GM19372 (cell line): ENCODE data around the gene ZNF324B.
A peak's percentile ranks its signal among the peaks of the same experiment; 100 is the strongest.
"Not testable (repeated sequence)": the region's sequence is repeated elsewhere in the genome, so short reads cannot be mapped to it uniquely, and the experiment has no call there.

Experiments used
- ATAC-seq: cut with Tn5 transposase; IDR thresholded peaks from one replicate; pipeline ENCODE4 v1.9.1; 2021; ENCODE audit warnings: mild to moderate bottlenecking, low read depth, moderate library complexity; ENCODE audit not compliant: unreplicated experiment

The ZNF324B gene

DNA sequence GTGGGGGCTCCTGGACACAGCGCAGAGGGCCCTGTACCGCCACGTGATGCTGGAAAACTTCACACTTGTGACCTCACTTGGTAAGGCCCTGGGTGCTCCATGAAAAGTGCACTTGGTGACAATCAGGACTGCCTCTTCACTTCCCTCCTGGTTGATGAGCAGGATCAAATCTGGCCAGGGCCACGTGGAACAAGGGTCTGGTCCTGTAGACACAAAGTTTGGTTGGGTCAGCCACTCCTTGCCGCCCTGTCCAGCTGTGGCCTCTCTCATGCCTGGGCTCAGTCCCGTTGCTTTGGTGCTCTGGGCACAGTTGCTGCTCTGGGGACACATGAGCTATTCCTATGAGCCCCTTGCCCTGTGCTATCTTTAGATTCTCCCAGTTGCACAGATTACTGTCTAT is 2.3 kb downstream of the ZNF324B start:
- no peak for ATAC-seq

DNA sequence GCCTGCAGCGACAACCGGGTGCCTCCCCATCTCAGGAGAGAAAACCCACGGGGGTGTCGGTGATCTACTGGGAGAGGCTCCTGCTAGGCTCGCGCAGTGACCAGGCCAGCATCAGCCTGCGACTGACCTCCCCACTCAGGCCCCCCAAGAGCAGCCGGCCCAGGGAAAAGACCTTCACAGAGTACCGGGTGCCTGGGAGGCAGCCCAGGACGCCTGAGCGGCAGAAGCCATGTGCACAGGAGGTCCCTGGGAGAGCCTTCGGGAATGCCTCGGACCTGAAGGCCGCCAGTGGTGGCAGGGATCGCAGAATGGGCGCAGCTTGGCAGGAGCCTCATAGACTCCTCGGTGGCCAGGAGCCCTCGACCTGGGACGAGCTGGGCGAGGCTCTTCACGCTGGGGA is 3.9 kb downstream of the ZNF324B start:
- ATAC-seq, result no peak

DNA sequence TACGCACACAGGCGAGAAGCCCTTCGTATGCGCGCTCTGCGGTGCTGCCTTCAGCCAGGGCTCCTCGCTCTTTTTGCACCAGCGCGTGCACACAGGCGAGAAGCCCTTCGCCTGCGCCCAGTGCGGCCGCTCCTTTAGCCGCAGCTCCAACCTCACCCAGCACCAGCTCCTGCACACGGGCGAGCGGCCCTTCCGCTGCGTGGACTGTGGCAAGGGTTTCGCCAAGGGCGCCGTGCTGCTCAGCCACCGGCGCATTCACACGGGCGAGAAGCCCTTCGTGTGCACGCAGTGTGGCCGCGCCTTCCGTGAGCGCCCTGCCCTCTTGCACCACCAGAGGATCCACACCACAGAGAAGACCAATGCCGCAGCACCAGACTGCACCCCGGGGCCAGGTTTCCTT is 4.7 kb downstream of the ZNF324B start:
- no peak for ATAC-seq

DNA sequence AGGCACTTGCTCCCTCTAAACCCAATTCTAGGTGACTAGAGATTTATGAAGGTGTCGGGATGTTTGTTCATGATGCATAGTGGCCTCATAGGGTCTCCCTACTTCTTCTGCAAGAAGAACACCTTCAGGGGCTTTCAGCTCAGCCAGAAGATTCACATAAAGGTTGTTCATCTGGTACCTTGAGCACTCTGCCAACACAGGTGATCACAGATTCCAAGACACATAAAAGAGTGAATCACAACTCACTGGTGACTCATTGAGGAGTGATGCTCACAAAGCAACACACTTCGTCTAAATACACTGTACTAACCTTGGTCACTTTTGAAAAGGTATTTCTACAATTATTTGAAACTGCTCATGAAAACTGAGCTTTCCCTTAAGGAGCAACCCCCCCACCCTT is 8.6 kb downstream of the ZNF324B start:
- no peak for ATAC-seq

DNA sequence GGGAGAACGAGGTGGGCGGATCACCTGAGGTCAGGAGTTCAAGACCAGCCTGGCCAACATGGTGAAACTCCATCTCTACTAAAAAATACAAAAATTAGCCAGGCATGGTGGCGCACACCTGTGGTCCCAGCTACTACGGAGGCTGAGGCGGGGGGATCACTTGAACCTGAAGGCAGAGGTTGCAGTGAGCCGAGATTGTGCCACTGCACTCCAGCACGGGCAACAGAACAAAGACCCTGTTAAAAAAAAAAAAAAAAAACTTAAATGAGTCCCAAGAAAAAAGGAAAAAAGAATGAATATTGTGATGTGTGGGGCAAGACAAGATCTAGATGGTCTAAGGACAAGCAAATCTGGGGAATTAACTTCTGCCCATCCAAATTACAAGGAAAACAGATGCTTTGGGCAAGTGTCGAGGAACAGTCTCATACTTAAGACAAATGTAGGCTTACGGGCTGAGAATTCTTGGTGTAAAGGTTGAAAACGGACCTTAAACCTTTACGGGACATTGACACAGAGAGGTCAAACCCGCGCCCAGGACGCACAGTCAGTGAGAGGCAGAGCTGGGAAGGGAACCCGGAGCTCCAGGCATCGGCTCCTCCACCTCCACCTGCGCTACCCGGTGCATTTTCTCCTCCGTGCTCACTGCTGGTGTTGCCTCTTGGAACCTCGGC is 14.8 kb downstream of the ZNF324B start:
- peak; percentile 19 for ATAC-seq

DNA sequence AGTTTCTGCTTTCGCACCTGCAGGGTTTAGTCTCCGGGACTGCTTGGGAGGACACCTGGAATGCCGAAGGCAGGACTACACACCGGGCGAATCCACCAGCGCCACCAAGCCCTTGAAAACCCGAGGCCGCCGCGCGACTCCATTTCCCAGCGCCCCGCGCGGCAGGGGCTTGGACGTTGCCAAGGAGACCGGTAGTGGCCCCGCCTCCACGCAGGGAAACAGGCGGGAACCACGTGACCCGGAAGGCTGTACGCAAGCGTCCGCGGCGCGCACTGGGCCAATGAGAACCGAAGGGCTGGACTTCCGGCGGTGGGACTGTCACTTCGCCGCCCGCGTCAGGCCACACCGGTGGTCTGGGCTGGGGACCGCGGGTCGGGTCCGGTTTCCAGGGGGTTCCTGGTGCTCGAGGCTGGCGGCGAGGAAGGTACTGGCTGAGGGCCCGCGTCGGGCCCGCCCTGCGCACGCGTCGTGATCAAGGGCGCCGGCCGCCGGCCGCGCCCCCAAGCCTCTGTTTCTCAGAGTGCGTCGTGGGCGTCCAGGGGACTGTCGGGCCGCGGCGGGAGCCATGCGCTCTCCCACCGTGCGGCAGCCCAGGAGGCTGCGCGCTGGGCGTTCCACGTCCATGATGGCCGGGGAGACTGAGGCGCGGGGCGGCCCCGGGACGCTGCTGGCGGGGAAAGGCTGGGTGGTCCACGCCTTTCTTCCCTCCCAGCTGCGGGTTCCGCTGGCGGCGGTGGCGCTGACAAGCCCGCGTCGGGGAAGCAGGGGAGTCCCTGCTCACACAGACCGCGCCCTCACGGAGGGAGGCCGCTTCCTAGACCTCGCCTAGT is 15.6 kb downstream of the ZNF324B start, which contains the start of gene ZNF324:
Gene ZNF324, plus strand, starts transcription at position 321 of the 830 bp plus-strand sequence. CDS start 2,106 bp downstream, outside the sequence.
- ATAC-seq, result peak; percentile 91

DNA sequence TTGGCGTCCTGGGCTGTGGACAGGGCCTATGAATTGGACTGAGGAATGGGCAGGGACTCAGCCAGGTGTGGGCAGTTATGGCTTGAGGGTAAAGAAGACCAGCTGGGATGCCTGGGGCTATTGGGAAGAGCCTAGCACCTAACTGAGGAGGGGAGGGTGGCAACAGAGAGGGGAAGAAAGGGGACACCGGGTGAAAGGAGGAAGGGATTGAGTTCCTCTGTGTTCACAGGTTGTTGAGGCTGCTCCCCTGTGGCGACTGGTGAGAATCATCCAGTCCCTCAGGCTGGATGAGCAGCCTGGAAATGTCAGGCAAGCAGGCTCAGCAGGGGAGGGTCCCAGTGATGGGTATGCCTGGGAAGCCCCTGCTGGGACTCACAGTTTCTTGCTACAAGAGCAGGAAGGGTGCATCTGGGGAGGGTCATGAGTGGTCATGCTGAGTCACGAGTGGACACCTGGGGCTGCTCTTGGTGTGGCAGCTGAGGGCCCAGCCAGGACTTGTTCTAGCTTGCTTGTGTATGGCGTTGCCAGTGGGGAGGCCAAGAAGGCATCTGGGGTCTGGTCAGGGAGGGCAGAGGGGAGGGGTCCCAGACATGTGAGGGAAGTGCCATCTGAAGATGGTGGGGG is 16.9 kb downstream of the ZNF324B start:
- no peak for ATAC-seq

DNA sequence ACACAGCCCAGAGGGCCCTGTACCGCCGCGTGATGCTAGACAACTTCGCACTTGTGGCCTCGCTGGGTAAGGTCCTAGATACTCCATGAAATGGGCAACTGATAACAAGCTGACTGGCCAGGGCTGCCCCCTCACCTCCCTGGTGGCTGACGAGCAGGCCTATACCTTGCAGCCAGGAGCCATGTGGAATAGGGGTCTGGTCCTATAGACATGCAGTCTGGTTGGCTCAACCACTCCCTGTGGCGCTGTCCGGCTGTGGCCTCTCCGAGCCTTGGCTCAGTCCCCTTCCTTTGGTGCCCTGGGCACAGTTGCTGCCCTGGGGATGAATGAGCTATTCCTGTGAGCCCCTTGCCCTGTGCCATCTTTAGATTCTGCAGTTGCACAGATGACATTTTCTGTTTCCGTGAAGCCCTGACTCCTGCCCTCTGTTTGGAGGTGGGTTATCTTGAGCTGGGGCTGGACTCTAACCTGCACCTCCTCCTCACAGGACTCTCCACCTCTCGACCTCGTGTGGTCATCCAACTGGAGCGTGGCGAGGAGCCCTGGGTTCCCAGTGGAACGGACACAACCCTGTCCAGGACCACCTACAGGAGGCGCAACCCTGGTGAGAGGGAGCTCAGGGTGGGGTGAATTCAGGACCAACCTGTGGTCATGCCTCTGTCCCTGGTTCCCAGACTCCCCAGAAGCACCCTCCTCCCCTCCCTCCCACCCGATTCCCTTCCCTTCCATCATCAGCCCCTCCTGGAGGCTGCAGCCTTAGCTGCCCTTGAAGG is 18.0 kb downstream of the ZNF324B start:
- ATAC-seq, result no peak

DNA sequence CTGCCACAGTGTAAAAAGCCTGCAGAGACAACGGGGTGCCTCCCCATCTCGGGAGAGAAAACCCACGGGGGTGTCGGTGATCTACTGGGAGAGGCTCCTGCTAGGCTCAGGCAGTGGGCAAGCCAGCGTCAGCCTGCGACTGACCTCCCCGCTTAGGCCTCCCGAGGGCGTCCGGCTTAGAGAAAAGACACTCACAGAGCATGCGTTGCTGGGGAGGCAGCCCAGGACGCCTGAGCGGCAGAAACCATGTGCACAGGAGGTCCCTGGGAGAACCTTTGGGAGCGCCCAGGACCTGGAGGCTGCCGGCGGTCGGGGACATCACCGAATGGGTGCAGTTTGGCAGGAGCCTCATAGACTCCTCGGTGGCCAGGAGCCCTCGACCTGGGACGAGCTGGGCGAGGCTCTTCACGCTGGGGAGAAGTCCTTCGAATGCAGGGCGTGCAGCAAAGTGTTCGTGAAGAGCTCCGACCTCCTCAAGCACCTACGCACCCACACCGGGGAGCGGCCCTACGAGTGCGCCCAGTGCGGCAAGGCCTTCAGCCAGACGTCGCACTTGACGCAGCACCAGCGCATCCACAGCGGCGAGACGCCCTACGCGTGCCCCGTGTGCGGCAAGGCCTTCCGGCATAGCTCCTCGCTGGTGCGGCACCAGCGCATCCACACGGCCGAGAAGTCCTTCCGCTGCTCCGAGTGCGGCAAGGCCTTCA is 19.6 kb downstream of the ZNF324B start:
- not testable (repeated sequence) for ATAC-seq

DNA sequence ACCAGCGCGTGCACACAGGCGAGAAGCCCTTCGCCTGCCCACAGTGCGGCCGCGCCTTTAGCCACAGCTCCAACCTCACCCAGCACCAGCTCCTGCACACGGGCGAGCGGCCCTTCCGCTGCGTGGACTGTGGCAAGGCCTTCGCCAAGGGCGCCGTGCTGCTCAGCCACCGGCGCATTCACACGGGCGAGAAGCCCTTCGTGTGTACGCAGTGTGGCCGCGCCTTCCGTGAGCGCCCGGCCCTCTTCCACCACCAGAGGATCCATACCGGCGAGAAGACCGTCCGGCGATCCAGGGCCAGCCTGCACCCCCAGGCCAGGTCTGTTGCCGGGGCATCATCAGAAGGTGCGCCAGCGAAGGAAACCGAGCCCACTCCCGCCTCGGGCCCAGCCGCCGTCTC is 20.3 kb downstream of the ZNF324B start:
- ATAC-seq, result no peak

DNA sequence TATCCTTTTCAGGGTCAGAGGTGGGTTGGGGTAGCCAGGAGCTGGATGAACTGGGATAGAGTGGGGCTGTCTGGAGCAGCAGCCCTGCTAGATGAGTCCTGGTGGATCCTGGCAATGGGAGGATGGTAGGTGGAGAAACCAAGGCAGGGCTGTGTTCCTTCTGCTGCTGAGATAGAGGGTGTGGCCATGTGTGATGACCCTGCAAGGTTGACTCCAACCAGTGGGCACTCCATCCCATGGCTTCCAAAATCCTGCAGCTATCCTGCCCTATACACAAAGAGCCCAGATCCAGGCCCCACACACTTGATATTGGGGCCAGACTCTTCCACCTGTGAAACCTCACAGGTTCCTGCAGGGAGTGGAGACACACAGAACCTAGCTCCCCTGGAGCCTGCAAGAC is 22.4 kb downstream of the ZNF324B start:
- no peak for ATAC-seq

DNA sequence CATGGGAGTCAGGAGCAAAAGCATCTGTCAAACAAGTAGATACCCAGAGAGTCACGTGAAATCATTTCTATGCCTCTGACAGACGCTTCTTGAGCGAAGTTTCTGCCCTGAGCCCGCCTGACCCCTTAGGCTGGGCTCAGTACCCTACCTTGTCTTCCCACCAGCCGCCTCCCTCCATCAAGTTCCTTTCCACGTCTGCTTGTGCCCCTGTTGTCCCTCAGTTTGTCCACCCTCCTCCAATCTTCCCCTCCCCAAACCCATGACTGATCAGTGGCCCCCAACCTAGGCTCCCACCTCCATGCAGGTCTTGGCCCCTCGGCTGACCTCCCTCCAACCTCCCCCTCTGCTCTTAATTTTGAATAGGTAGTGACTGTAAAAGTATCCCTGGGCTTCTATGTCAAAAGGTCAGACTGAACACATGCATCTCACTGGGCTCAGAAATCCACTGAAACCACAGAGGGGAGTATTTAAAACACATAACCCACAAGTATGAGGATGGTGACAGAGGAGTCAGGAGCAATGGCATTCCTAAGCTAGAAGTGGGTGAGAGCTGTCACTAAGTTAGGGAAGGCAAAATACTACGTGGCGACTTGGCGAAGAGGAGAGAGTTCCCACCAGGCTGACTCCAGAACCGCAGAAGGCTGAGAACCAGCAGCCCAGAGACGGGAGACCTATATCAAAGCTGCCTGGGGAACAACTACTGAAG is 23.0 kb downstream of the ZNF324B start:
- ATAC-seq, result no peak

DNA sequence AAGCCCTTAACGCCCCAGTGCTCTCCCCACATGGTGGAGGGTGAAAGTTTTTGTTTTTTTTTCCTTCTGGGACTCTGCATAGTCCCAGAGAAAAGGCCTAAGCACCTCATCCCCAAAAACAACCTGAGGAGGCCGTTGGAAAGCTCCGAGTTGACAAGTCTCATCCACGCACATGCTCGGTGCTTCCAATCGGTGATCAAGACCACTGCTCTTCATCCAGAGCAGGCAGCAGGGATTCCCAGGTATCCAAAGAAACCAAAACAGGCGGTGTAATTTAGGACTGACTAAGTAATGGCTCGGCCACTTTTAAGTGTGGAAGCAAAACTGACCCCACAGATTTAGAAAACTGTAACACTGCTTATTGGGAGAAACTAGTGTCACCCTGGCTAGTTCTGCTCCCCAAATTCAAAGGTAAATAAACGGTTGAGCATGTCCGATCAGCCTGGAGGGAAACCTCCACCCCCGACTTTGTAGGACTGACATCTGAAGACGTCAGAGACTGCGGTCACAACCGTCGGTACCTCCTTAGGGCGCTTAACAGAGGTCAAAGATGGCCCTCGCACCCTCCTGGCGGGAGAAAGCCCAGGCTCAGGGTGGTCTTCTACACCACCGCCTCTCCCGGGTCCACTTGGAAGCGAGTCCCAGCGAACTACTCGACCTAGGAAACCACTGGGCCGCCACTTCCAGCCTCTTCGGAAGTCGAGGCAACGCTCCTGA is 23.7 kb downstream of the ZNF324B start:
- ATAC-seq, result peak; percentile 2

DNA sequence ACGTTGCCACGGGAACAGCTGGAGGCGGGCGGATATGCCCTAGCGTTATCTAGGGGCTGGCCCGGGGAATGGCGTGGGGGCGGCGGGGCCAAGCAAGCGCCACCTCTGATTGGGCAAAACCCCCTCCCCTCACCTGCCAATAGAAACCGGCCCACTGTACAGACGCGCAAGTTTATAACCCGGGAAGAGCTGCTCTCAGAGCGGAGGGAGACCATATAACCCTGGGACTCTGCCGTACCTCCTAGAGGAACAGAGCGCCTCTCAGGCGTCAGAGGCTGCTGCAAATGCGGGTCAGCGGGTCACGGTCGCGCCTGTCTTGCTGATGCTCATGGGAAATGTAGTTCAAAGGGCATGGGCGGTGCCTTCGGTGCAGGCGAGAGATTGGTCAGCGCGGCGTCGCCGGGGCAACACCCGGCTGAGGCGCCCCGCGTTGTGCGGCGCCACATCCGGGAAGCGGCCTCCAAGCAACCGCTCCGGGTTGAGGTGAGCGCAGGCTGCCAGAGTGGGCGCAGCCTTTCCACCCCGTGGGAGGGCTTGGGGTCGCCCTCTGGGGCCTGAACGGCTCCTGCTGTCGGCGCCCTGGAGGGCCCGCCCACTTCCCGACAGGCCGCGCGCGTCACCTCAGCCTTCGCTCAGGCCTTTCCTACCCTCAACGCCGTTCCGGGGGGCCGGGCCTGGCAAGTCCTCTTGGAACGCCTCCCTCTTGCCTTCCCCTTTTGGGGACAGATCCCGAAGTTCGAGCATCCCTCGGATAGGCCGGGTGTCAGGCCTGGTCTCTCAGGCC is 24.5 kb downstream of the ZNF324B start, which contains the start of gene ZNF446:
Gene ZNF446, plus strand, starts transcription at position 639 of the 784 bp plus-strand sequence. CDS start 867 bp downstream, outside the sequence.
- ATAC-seq, result peak; percentile 81

DNA sequence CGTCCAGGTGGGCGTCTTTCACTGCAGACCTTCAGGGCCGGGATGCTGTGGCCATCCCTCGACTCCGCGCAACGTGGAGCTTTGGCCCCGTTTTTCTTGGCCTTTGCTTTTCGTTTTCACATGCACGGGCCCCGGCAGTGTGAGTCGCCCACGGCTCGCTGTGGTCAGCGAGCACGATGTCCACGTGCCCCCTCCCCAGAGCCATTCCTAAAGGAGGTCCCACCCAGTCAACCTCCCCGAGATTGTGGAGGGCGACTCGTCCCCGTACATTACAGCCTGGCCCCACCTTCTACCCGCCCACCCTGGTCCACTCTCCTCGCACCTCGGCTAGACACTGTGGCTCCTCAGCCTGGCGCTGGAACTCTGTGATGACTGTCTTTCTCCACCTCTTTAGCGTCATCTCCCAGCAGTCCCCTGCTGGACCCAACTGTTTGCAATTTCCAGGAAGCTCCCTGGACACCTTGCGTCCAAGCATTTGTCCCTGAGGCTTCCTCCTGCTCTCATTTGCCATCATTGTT is 25.1 kb downstream of the ZNF324B start:
- no peak for ATAC-seq

DNA sequence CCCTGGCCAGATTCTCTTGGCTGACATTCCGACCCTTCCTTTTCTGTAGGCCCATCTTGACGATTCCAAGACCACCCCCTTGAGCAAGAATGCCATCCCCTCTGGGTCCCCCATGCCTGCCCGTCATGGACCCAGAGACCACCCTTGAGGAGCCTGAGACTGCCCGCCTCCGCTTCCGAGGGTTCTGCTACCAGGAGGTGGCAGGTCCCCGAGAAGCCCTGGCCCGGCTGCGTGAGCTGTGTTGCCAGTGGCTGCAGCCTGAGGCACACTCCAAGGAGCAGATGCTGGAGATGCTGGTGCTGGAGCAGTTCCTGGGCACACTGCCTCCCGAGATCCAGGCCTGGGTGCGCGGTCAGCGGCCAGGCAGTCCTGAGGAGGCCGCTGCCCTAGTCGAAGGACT is 25.7 kb downstream of the ZNF324B start:
- ATAC-seq, result no peak

DNA sequence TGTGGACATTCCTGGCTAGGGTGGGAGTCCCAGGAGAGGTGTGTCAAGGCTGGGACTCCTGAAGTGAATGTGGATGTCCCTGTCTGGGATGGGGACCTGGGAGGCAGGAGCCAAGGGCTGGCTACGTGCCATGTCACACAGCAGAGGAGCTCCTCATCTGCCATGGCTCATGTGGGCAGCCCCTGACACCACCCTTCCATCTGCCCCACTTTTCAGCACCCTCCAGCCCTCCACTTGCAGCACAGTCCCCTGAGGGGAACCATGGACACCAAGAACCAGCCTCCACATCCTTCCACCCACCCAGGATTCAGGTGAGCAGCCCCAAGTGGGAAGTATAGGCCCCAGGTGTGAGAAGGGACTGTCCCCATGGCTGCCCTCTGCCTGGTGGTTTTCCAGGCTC is 26.4 kb downstream of the ZNF324B start:
- ATAC-seq, result no peak

DNA sequence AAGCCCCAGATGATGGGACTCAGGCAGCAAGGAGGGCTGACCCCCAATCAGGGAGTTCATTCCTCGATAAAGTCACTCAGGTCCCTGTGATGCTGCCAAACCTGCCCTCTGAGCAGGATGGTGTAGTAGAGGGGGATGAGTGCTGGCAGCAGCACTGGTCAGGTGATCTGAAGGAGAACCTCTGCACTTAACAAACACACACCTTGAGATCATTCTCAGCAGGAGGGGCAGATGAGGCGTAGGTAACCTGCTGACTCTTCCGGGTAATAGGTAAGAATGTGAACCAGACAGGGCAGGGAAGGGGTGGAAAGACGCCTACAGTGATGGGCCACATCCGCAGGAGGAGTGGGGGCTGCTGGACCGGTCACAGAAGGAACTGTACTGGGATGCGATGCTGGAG is 27.9 kb downstream of the ZNF324B start:
- ATAC-seq, result no peak
